Measurements from ENCODE around the gene ADAM8.
A peak's percentile ranks its signal among the peaks of the same experiment; 100 is the strongest.

ADAM8 gene

DNA sequence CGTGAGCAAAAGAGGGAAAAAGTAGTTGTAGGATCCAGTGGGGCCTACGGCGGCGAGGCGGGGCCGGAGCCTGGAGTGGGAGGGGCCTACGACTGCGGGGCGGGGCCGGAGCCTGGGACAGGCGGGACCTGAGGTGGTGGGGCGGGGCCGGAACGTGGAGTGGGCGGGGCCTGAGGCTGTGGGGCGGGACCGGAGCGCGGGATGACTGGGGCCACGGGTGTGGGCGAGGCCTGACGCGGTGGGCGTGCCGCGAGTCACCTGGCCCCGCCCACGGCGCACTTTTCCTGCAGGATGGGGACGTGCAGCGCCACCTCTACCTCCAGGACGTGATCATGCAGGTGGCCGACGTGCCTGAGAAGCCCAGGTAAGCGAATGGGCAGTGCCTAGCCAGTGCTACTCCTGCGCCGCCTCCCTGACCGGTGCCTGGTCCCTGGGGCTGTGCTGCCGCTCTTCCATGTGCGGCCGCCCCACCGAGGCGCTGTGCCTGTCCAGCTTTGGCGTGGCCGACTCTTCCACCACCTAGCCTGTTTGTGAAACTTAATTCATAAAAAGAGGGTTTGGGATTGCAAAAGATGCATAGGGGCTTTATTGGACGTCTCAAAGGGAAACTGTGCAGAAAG lies 32.5 kb upstream of the ADAM8 start:
- peak; percentile 86 to 90 for DNase-seq (ENCODE audit: low read depth in 2 of 2, low spot score in 1 of 2)

DNA sequence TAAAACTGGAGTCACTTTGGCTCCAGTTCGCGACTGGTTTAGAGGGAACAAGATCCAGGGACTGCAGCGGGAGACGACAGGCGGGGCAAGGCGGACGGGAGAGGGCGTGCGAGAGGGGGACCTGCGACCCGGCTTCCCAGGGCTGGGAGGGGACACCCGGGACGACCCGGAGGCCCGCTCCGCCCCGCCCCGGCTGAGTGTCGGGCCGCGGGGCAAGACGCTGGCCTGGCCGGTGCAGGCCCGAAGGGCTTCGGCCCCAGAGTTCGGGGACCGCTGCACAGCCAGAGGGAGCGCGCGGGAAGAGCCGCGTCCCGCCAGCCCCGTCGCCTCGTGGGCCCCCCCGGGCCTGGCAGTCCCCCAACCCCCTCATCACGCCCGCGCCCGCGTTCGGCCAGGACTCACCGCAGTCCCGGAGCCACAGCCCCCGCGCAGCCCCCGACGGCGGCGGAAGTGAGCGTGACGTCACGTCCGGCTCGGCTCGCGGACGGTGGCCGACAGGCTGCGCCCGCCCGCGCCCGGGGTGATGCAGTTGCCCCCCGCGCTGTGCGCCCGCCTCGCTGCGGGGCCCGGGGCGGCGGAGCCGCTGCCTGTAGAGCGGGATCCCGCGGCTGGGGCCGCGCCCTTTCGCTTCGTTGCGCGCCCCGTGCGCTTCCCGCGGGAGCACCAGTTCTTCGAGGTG lies 31.9 kb upstream of the ADAM8 start, which contains the start of the genes TUBGCP2 and ZNF511:
TSS of gene TUBGCP2 (minus strand) at position 452 of the 679 bp plus-strand sequence. CDS start 5,931 bp downstream, outside the sequence.
TSS of gene ZNF511 (plus strand) at position 494 of the 679 bp plus-strand sequence. CDS start at position 524, 30 bp downstream.
- DNase-seq (ENCODE audit: low read depth in 2 of 2, low spot score in 1 of 2): peak; percentile 71 to 79

DNA sequence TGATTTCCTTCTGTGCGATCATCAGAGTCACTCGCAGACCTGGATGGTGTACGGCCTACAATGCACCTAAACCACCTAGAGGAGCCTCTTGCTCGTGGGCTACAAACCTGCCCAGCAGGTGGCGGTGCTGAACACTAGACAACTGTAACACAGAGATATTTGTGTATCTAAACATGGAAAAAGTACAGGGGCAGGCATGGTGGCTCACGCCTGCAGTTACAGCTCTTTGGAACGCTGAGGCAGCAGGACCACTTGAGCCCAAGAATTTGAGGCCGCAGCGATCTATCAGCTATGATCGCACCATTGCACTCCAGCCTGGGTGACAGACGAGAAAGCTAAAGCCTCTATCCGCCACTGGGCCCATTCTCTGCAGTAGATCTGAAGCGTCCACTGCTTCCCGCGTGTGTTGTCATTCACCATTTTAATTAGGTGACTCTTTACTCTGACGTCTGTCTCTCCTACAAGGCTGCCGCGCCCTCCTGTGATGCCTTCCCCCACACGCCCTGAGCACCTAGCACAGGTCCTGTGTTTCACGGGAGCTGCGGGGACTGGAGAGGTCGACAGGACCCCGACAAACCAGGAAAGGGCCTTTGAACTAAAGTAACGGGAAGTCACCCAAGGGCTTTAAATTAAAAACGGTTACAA lies 31.2 kb upstream of the ADAM8 start:
- DNase-seq (ENCODE audit: low read depth in 2 of 2, low spot score in 1 of 2): peak; percentile 69 to 79

DNA sequence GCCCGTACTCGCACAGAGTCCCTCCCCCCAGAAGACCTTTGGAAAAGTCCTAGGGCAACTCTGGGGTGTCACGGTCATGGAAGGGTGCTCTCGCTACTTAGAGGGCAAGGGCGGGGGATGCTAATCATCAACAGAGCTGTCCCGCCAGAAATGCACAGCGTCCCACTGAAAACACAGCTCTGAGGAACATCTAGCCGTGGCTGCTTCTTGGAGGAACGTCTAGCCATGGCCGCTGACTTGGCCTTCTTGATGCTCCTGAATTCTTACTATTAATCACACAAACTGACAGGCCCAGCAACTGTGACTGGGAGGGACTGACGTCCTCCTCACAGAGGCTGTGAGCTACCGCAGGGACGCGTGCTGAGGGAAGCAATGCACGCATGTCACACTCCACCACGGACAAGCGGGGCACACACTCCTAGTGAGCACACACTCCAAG lies 30.3 kb upstream of the ADAM8 start:
- no peak for DNase-seq (ENCODE audit: low read depth in 2 of 2, low spot score in 1 of 2)

DNA sequence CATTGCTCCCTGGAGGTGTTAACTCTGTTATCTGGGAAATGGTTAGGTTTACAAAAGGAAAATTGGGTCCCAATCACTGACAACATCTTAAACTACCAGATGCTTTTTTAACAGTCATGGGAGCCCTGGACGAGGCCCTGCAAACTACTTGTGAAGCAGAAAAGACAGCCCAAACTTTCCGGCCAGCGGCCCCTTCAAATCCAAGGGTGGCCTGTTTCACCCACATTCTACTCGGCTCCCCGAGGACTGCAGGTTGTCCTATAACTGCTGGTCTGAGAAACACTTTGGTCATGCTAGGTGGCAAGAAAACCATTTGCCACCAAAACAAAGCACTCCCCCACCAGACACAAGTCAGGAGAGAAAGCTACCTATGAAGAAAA lies 29.4 kb upstream of the ADAM8 start:
- no peak for DNase-seq (ENCODE audit: low read depth in 2 of 2, low spot score in 1 of 2)

DNA sequence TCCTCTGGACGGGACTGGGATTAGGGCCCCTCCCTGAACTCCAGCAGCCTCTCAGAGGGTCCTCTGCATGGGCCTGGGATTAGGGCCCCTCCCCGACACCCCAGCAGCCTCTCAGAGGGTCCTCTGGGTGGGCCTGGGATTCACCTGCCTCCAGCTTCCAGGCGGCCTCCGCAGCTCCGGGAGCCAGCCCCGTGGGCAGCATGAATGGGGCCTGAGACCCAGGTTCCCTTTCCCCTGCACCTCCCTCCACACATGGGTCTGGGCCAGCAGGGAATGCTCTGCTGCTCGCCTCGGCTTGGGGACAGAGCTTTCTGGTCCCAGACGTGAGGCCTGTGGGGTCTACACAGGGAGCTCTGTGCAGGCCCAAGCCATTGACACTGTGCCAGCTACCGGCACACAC lies 26.5 kb upstream of the ADAM8 start:
- DNase-seq (ENCODE audit: low read depth in 2 of 2, low spot score in 1 of 2): no peak

DNA sequence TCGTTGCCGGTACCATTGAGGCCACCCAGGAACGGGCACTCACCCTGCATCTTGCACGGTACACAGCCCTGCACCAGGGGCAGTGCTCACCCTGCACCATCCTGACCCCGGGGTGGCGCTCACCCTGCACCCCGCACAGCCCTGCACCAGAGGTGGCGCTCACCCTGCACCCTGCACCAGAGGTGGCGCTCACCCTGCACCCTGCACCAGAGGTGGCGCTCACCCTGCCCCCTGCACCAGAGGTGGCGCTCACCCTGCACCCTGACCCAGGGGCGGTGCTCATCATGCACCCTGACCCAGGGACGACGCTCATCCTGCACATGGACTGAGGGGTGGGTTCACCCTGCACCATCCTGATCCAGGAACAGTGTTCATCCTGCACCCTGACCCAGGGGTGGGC lies 25.6 kb upstream of the ADAM8 start:
- no peak for DNase-seq (ENCODE audit: low read depth in 2 of 2, low spot score in 1 of 2)

DNA sequence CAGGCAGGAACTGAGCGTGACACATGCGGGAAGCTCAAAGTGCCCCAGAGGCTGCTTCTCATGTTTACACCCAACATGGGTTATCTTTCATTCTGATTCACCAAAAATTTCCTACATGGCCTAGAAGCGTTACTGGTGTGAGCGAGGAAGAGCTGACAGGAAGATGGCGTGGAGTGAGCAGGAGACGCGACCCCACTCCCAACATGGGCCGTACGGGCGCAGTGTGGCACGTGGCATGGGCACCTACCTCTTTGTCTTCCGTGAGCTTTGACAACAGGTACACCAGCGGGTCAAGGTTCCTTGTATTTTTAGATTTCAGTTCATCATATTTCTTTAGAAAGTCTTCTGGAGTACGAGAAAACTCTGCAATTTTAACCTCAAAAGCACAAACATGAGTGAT lies 23.1 kb upstream of the ADAM8 start:
- DNase-seq (ENCODE audit: low read depth in 2 of 2, low spot score in 1 of 2): no peak

DNA sequence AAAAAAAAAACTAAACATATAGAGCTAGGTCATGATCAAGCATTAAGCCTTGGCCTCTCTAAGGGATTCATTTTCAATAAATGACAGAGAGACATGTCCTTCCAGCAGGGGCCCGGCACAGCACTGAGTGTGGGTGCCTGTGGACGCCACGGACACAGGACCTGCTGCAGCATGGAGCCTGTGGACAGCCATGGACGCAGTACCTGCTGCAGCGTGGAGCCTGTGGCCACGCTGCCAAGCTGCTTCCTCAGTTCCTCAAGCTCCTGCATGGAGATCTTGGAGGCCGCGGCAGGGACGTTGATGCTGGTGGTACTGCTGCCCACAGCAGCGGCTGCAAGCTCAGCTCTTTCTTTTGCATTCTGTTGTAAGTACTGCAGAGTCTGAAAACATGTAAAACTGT lies 22.6 kb upstream of the ADAM8 start:
- DNase-seq (ENCODE audit: low read depth in 2 of 2, low spot score in 1 of 2): no peak

DNA sequence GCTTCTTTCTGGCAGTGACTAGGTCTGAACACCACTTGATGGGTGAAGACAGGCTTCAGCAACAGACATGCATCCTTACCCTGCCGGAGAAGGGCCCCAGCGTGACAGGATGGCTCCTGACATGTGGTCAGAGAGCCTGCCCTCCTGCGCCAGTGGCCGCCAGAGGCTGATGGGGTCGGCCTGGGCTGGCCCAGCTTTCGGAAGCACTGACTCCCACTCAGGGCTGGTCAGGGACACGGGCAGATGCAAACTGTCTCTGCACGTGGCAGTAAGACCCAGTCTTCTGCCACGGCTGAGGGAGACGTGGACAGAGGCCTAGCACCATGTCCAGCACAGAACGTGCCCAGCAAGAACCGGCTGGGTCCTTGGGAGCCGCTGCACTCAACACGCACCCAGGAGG lies 21.8 kb upstream of the ADAM8 start:
- no peak for DNase-seq (ENCODE audit: low read depth in 2 of 2, low spot score in 1 of 2)

DNA sequence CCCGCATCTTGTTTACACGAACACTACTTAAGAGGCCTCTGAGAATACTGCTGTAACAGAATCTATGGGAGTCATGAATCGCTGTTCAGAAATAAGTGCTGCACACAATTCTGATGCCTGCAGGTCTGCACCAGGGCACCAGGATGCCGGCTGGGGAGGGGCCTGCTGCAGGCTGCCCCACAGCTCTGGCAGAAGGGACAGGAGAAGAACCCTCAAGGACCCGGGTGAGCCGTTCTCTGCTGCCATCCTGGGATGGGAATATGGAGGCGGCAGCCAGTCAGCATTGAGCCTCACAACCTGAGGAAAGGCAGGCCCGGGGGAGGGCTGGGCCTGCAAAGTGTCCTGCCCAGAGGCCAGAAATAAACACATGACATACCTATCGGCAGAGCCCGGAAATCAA lies 20.8 kb upstream of the ADAM8 start:
- DNase-seq (ENCODE audit: low read depth in 2 of 2, low spot score in 1 of 2): no peak

DNA sequence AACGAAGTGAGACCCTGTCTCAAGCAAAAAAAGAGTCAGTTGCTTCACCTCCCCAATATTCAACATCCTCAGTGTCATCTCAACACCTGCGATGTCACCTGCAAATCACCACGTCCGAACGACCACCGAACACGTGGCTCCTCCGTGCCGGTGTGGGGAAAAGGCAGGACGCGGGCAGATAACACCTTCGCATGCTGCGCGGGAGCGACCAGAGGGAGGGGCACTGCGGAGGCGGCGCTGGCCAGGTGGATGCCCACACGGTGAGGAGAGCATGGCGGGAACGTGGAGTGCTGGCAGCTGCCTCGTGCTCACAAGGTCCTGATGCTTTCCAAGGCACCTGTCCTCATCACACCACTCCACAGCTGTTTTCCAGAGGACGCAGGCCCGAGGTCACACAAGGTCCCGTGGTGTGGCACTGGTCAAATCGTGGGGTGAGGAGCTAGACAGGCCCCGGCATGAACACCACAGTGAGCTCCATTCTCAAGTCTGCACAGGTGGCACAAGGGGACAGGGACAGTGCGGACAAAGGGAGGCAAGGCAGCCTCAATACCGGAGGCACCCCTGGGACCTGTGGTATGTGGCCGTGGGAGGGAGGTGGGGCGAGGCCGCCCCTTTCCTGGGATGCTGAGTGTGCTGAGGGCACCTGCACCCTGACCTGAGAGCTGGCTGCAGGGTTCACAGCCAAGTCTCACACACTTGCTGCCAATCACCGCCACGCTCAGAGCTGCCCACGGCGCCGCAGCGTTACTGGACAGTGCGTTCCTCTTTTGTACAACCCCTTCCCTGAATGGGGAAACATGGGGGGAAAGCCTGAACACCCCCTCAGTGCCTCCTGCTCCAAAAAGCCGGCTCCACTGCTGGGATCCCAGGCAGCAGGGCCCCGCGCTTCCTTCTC lies 19.0 kb upstream of the ADAM8 start:
- DNase-seq (ENCODE audit: low read depth in 2 of 2, low spot score in 1 of 2): no peak

DNA sequence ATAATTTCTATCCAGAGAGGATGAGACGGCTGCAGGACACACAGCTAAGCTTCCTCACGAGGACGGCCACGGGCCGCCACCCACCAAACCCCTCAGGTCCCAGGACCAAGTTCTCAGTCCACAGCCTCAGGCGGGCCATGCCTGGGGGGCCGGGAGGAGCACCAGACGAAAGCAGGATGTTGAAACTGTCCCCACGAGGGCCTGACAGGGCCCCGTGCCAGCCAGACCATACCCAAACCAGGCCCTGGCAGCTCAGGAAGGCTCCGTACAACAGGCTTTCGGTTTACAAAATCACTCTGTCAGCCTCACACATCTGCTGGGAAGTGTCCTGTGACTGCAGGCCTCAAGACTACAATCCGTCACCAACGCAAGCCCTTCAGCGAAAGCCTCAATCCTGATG lies 17.5 kb upstream of the ADAM8 start:
- no peak for DNase-seq (ENCODE audit: low read depth in 2 of 2, low spot score in 1 of 2)

DNA sequence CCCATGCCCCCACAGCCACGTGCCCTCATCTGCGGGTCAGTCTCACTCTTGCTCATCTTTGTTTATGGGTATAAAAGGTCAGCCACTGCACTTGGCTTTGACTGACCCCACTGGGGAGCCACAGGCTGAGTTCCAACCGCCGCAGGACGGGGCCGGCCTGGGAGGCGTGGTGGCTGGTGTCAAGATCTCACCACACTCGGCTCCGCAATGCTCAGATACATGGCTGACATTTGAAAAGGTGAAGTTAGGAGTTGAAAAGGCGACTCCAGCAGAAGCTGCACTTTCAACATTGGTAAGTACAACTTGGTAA lies 17.1 kb upstream of the ADAM8 start:
- no peak for DNase-seq (ENCODE audit: low read depth in 2 of 2, low spot score in 1 of 2)

DNA sequence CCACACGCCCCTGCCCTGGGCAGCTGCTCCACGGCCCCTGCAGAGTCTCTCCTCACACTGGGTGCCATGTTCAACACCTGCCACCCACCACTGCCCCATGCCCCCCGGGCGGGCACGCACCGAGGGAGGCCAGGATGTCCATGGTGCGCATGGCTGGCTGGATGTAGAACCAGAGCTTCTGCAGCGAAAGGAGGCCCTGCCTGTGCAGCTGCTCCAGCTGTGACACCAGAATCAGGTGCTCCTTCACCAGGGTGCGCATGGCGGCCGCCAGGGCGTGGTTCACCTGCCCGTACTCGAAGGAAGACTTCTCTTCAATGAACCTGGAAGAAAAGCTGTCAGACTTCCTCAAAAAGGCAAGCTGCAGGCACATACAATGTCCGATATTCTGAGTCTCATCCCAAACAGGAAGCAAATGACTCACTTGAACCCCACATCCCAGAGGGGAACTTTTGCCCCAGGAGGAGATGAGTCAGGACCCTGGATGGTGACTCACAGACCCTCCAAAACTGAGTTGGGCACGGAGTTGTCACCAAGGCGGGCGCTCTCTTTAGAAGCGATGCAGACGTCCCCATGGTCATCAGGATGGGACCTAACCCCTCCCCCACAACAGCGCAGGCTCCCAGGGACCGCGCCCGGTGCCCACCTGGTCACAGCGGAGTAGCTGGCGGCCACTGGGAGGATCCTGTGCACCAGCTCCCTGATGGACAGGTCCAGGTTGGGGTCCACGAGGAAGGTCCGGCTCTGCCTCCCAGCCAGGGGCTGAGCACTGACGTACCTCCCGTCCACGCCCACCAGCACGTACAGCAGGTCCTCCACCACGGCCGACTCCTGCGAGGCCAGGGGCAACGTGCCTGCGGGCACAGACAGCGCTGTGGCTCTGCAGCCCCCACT lies 16.5 kb upstream of the ADAM8 start:
- no peak for DNase-seq (ENCODE audit: low read depth in 2 of 2, low spot score in 1 of 2)

DNA sequence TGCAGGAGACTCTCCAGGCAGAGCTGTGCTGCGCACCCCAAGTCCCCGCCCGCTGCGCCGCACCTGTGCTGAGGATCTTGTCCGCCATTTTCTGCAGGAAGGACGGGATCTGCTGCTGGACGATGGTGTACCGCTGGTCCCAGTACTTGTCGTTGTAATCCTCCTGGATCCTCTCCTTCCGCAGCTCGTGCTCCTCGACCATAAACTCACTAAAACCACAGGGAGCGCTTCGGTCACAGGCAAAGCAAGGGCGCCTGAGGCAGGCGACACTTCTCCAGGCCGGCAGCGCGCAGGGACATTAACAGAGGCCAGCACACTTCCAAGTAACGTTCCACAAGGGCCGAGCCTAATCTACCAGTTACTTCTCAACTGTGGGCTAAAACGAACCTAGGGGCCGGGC lies 13.1 kb upstream of the ADAM8 start:
- DNase-seq (ENCODE audit: low read depth in 2 of 2, low spot score in 1 of 2): no peak

DNA sequence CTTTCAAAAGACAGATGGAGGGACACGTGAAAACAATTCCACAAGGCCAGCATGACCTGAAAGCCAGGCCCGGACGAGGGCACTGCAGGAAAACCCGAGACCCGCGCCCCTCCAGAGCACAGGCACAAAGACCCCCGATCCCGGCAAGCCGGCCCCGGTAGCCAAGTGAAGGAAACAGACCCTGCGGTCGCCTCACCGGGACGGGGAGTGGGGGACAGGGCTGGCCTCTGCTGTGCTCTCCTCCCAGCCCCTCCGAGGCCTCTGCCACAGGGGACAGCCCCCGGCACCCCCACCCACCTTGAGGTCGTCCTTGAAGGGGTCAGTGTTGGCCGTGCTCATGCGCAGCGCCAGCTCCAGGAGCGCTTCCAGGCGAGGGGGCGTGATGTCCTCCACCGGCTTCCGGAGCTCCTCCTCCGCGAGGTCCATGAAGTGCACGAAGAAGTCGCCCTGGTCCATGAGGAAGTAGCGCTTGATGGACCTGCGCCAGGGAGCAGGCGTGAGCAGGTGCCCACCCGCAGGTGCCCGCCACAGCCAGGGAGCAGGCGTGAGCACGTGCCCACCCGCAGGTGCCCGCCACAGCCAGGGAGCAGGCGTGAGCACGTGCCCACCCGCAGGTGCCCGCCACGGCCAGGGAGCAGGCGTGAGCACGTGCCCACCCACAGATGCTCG lies 11.3 kb upstream of the ADAM8 start:
- no peak for DNase-seq (ENCODE audit: low read depth in 2 of 2, low spot score in 1 of 2)

DNA sequence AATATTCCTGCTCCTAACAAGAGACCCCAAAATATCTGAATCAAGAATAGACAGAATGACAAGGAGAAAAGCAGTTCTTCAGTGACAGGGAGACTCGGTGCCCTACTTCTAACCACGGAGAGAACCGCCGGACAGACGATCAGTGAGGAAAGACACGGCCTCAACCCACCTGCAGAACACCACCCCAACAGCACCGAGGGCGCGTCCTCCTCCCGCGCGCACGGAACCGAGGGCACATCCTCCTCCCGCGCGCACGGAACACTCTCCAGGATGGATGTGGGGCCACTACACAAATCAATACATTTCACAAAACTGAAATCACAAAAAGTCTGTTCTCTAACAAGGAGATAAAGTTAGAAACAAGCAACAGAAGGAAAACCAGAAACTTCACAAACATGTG lies 9.7 kb upstream of the ADAM8 start:
- DNase-seq (ENCODE audit: low read depth in 2 of 2, low spot score in 1 of 2): no peak

DNA sequence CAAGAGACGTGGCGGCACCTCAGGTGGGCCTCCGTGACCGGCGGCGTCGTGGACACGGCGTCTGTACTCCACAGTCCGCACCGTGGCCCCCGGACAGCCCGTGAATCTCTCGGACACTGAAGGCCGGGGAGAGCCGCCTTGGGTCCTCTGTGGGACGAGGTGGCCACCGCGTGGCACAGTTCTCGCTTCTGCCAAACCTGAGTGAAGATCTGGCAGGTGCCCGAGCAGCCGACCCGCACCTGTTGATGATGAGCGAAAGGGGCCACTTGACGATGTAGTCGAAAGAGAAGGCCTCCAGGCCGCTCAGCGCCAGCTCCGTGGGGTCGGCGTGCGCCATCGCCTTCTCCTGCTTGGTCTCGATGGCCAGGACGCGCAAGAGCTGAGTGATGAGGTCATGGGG lies 8.5 kb upstream of the ADAM8 start:
- no peak for DNase-seq (ENCODE audit: low read depth in 2 of 2, low spot score in 1 of 2)

DNA sequence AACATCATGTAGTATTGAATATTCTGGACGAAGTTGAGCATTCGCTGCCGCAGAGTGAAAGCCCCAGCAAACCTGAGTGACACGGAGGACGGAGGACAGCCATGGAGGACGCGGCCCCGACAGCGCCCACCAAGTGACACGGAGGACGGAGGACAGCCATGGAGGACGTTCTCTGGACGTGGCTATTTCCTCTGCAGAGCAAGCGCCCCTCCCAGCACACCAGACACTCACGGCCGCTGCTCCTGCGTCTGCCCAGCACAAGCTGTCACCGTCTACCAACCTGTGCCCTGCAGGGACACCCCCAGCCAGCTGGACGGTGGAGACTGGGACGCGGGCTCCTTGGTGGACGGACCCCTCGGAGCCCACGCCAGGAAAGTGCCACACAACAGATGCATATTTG lies 7.3 kb upstream of the ADAM8 start:
- no peak for DNase-seq (ENCODE audit: low read depth in 2 of 2, low spot score in 1 of 2)

All from stimulated activated CD8-positive, alpha-beta memory T cell treated with anti-CD3 and anti-CD28 coated beads, Interleukin-4, amount 100 ng/mL, for 4 hours (primary cell).